DMS 273 treated with DMSO at 0.1 percent for 48 hours (cell line): ENCODE results near the gene ARG2.
A peak's percentile ranks its signal among the peaks of the same experiment; 100 is the strongest.

Experiments
- DNase-seq: peaks from one replicate; lab custom pipeline; 2025; lab: John Stamatoyannopoulos, UW

ARG2 gene

GRCh38 chr14:67638642-67639041 is 18.9 kb downstream of the ARG2 start:
- DNase-seq, result no peak

GRCh38 chr14:67641480-67641879 is 21.8 kb downstream of the ARG2 start:
- DNase-seq, result no peak

- DNase-seq, result no peak
These were observed 22.4 kb downstream of the ARG2 start for GRCh38 chr14:67641902-67642749.

DNA sequence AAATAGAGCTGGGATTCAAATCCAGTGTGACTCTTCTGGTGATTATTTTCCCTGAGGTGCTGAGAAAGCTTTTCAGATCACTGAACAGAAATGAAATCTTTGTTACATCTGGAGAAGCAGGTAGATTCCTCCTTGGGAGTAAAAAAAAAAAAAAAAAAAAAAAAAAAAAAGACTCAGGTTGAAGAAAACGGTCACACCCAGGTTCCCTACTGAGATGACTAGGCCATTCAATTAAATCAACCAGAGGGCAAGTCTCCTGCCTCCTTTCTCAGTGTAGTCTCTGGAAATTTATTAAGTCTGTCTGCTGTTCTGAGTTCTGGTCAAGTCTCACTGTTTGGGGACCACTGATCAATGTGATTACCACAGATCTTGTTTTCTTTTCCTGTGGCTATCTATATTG is 24.0 kb downstream of the ARG2 start:
- DNase-seq, result no peak

GRCh38 chr14:67644428-67644827 is 24.7 kb downstream of the ARG2 start:
- no peak for DNase-seq

DNA sequence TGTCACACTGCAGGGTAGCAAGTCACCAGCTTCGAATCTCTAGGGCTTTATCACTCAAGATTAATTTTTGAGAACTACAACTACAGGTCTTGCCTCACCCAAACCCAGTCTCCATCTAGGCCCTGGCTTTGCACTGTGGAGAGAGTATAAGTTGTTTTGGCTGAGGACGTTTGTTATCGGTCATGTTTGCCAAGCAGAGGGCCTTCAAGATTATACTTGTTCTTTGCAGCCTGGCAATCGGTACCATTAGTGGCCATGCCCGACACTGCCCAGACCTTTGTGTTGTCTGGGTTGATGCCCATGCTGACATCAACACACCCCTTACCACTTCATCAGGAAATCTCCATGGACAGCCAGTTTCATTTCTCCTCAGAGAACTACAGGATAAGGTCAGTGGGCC is 25.7 kb downstream of the ARG2 start:
- DNase-seq, result no peak

DNA sequence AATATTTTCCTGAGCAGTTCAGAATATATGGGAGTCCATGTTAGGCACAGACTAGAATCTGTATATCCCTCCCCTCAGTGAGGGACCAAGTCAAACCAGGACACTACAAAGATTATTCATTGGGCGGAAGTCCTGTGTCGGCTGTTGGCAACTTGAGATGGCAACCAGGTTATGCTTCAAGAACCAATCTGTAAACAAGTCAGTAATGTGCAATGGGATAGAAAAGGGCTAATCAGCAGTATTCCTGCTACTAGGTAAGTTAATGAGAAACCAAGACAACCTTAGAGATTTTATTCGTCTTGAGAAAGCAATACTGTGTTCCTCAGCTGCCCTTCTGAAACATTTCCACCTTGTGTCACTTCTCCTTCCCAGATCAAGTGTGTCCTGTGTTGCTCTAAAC is 26.4 kb downstream of the ARG2 start:
- DNase-seq, result no peak

- DNase-seq, result no peak
These were observed 30.4 kb downstream of the ARG2 start for GRCh38 chr14:67650151-67650550.

DNA sequence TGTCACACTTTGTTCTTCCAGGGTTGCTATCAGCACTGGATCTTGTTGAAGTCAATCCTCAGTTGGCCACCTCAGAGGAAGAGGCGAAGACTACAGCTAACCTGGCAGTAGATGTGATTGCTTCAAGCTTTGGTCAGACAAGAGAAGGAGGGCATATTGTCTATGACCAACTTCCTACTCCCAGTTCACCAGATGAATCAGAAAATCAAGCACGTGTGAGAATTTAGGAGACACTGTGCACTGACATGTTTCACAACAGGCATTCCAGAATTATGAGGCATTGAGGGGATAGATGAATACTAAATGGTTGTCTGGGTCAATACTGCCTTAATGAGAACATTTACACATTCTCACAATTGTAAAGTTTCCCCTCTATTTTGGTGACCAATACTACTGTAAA is 31.0 kb downstream of the ARG2 start:
- DNase-seq, result no peak

- no peak for DNase-seq
These were observed 32.5 kb downstream of the ARG2 start for GRCh38 chr14:67652189-67652588.

GRCh38 chr14:67653651-67654280 is 34.0 kb downstream of the ARG2 start:
- DNase-seq, result peak; percentile 34

DNA sequence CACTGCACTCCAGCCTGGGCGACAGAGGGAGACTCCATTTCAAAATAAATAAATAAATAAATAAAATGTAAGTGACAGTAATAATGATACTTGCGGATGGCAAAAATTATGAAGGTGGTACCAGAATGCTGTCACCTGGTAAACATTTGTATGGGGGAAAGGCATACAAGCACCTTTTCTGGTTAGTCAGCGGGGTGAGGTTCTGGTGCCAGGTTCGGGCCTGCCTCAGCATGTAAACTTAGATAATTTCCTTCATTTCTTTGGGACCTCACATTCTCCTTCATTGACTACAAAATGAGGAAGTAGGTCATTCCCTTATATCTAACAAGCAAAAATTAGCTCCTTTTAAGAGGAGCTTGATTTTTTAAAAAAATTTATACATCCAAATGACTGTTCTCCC is 43.9 kb downstream of the ARG2 start:
- no peak for DNase-seq

DNA sequence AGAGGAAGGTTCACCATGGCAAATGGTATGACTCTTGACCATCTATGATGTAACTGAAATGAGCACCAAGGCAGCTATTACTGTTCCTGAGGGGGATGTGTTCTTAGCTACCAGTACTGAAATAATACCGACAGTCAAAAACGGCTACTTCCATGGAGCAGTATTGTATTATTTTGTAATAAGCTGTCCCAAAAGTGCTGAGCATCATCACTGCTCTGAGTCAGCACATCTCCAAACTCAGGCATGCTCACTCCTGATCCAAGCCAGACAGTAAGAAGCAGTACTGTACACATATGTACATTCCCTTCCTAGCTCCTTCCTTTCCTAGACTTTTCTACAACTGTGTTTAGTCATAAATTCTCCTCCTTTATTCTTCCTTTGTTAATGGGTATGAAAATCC is 46.1 kb downstream of the ARG2 start:
- no peak for DNase-seq

DNA sequence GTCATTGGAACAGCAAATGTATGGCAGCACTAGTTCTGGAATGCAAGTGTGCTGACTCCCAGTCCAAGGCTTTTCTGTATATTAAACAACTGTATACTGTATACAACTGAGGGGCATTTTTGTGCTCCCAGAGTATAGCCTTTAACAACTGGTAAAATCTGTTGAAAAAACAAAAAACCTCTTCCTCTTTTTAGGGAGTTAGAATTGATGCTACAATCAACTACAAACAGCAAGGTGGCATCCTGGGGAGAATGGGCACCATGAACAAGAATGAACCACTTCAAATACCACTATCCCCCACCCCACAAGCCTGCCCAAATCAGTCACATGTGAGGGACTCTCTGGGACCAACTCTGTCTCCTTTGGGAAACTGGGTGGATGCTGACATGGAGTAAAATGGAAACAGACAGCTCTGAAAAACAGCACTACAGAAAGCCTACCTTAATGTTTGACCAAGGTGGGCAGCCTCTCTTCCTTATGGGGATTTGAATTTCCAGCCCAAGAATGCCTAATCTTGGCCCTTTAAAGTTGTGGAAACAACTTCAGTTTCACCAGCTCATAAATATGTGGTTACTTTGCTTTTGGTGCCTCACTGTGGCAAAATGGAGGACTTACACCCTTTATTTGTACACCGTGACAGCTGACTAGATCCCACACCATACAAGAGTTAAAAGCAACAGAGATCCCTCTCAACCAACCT is 47.2 kb downstream of the ARG2 start:
- peak; percentile 8 for DNase-seq

- DNase-seq, result no peak
These were observed 48.8 kb downstream of the ARG2 start for GRCh38 chr14:67668559-67668958.

DNA sequence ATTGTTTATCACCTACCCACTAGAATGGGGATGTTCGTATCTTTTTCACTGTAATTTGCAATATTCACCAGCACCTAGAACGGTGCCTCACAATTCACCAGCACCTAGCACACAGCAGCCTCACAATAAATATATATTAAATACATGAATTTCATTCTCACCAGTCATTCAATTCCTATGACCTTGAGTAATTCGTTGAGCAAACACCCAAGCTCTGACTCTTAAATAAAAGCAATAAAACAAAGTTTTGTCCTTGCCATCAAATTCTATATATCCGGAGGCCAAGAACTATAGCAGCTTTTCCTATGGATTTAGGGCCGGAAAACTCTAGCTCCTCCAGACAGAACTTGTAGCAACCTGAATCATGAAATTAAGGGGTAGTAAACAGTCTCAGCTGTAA is 53.7 kb downstream of the ARG2 start:
- DNase-seq, result no peak

- DNase-seq, result no peak
These were observed 54.4 kb downstream of the ARG2 start for GRCh38 chr14:67674139-67674479.

- peak; percentile 32 for DNase-seq
These were observed 54.9 kb downstream of the ARG2 start, which contains the start of gene VTI1B for GRCh38 chr14:67674480-67675218. Gene VTI1B, minus strand, starts transcription at chr14:67674632. Its CDS starts 143 bp downstream, at chr14:67674489.

DNA sequence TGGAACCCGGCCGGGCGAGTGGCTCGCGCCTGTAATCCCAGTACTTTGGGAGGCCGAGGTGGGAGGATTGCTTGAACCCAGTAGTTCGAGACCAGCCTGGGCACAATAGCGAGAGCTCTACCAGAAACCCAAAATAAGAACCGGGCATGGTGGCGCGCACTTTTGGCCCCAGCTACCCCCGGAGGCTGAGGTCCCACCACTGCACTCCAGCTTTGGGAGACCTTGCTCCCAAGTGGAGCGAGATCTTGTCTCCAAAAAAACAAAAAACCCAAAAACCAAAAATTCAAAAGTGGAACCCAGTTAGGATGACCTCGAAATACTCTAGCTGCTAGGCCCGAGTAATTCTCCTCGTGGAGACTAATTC is 55.5 kb downstream of the ARG2 start:
- DNase-seq, result no peak

- no peak for DNase-seq
These were observed 59.3 kb downstream of the ARG2 start for GRCh38 chr14:67679006-67679405.

GRCh38 chr14:67680121-67680602 is 60.4 kb downstream of the ARG2 start:
- DNase-seq, result no peak

DNA sequence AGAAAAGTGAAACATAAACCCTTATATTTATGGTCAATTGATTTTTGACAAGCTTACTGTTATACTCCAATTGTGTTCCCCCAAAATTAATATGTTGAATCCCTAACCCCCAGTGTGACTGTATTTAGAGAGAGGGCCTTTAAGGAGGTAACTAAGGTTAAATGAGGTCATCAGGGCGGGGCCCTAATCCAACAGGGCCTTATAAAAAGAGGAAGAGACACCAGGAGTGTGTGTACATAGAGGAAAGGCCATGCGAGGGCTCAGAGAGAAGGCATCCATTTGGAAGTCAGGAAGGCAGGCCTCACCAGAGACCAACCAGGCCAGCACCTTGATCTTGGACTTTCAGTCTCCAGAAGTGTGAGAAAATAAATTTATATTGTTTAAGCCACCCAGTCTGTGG is 61.2 kb downstream of the ARG2 start:
- no peak for DNase-seq
